OCI-M1 (cell line): ENCODE results near the gene TMC3.

ENCODE experiments used
- DNase-seq: peaks from one replicate; lab custom pipeline; 2025; lab: John Stamatoyannopoulos, UW

Gene TMC3

GRCh38 chr15:81343371-81343770 is 30.6 kb downstream of the TMC3 start:
- DNase-seq: no peak

GRCh38 chr15:81341351-81341750 is 32.7 kb downstream of the TMC3 start:
- no peak for DNase-seq

- DNase-seq: no peak
Observed at GRCh38 chr15:81339851-81340250, 34.2 kb downstream of the TMC3 start.

- no peak for DNase-seq
Observed at GRCh38 chr15:81339321-81339720, 34.7 kb downstream of the TMC3 start.

GRCh38 chr15:81338170-81339007 is 35.6 kb downstream of the TMC3 start:
- DNase-seq: no peak

- DNase-seq: no peak
Observed at GRCh38 chr15:81337713-81338157, 36.3 kb downstream of the TMC3 start.

GRCh38 chr15:81337241-81337640 is 36.8 kb downstream of the TMC3 start:
- no peak for DNase-seq

- DNase-seq: peak; percentile 1
Observed at GRCh38 chr15:81336568-81336967, 37.4 kb downstream of the TMC3 start.

GRCh38 chr15:81335631-81336030 is 38.4 kb downstream of the TMC3 start:
- no peak for DNase-seq

GRCh38 chr15:81334768-81335435 is 39.1 kb downstream of the TMC3 start:
- DNase-seq: no peak

- no peak for DNase-seq
Observed at GRCh38 chr15:81333363-81333762, 40.6 kb downstream of the TMC3 start.

- no peak for DNase-seq
Observed at GRCh38 chr15:81332326-81332725, 41.7 kb downstream of the TMC3 start.

GRCh38 chr15:81331600-81331999 is 42.4 kb downstream of the TMC3 start:
- DNase-seq: no peak

- DNase-seq: peak; percentile 19
Observed at GRCh38 chr15:81331141-81331540, 42.9 kb downstream of the TMC3 start.

- DNase-seq: peak; percentile 18
Observed at GRCh38 chr15:81330366-81331090, 43.5 kb downstream of the TMC3 start.

- no peak for DNase-seq
Observed at GRCh38 chr15:81329446-81329845, 44.6 kb downstream of the TMC3 start.

GRCh38 chr15:81327516-81327915 is 46.5 kb downstream of the TMC3 start:
- DNase-seq: no peak

GRCh38 chr15:81326466-81327212 is 47.4 kb downstream of the TMC3 start:
- DNase-seq: no peak

- peak; percentile 93 for DNase-seq
Observed at GRCh38 chr15:81323944-81324881, 49.8 kb downstream of the TMC3 start, which contains the start of gene STARD5. Gene STARD5 (minus strand): TSS chr15:81324141. CDS start chr15:81324099, 42 bp downstream.

GRCh38 chr15:81323559-81323943 is 50.5 kb downstream of the TMC3 start:
- no peak for DNase-seq
